Measurements from ENCODE around the gene NXNL1.

DNA sequence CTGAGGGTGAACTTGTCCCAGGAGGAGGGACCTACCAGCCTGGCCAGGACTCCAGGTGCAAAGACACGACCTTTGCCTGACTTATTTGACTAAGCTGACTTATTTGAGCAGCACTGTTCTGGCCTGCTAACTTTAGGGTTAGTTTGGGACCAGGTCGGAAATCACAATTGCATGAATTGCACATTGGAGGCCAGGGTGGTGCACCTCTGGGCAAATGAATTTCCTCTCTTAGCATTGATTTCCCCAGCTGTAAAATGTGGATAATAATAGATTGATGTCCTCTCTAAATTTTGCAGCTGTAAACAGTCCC, 53.9 kb downstream of the NXNL1 start:
- TF ChIP-seq CTCF (IDR thresholded peaks at IDR 0.05) (no peak), POLR2A (IDR thresholded peaks at IDR 0.05) (no peak)

Data from esophagus squamous epithelium (tissue), 4 donors.